HepG2 (cell line): ENCODE measurements around the gene SOX4. TPM values are rescaled to one million over a fixed set of nuclear protein-coding genes. Genes with fewer than 3 reads are reported as not detected.

Source experiments
- EP300 ChIP-seq, 3 experiments: sonication (generic) in 1 of 3; formaldehyde crosslinking in 1 of 3; IDR thresholded peaks; 2 replicates each; pipeline versions ENCODE4 v1.5.1 to v1.6.1; 2011 to 2020; ENCODE audit warnings: low read depth in 2 of 3, low read length in 2 of 3, borderline replicate concordance in 1 of 3, improper control_type of control experiment in 1 of 3, mild to moderate bottlenecking in 1 of 3, missing genetic modification reagents in 1 of 3, moderate library complexity in 1 of 3
- FOXK2 ChIP-seq: fragments of 450-650 bp; IDR thresholded peaks from 2 replicates; pipeline ENCODE4 v1.6.1; 2016
- JARID2 ChIP-seq: sonication (generic); formaldehyde crosslinking; IDR thresholded peaks from 2 replicates; pipeline ENCODE4 v1.8.1; 2023; ENCODE audit warnings: missing genetic modification reagents, inconsistent platforms; ENCODE audit not compliant: insufficient replicate concordance
- MEIS2 ChIP-seq: sonication (generic); formaldehyde crosslinking; IDR thresholded peaks from 2 replicates; pipeline ENCODE4 v1.9.0; 2021; ENCODE audit warnings: mild to moderate bottlenecking, missing genetic modification reagents
- YEATS2 ChIP-seq: sonication (generic); formaldehyde crosslinking; IDR thresholded peaks from 2 replicates; pipeline ENCODE4 v1.4.0; 2020; ENCODE audit warnings: missing genetic modification reagents, borderline replicate concordance
- ZNF124 ChIP-seq: sonication (generic); formaldehyde crosslinking; IDR thresholded peaks from 2 replicates; pipeline ENCODE4 v1.4.0; 2020; ENCODE audit warnings: missing genetic modification reagents
- ZNF225 ChIP-seq: sonication (generic); formaldehyde crosslinking; IDR thresholded peaks from 2 replicates; pipeline ENCODE4 v1.4.0; 2020; ENCODE audit warnings: mild to moderate bottlenecking, missing genetic modification reagents
- ZNF781 ChIP-seq: sonication (generic); formaldehyde crosslinking; IDR thresholded peaks from 2 replicates; pipeline ENCODE4 v1.5.1; 2020; ENCODE audit warnings: borderline replicate concordance, mild to moderate bottlenecking, missing genetic modification reagents; ENCODE audit errors: not compliant biosample characterization
- ZSCAN9 ChIP-seq: IDR thresholded peaks from 2 replicates; pipeline ENCODE4 v1.6.1; 2016; ENCODE audit warnings: borderline replicate concordance
- polyA plus RNA-seq, 8 experiments: library from polyadenylated mRNA; depleted of rRNA in 3 of 8; stranded (reverse) in 7 of 8; unstranded in 1 of 8; fragments of >200 nt; fragmentation: Illumina TruSeq in 4 of 8; extraction: Trizol in 4 of 8; gene quantifications; 2 replicates each; pipeline versions ENCODE4 v1.2.1 to v1.2.3, GENCODE V29; 2011 to 2016; ENCODE audit warnings: low read depth in 4 of 8, missing spikeins in 1 of 8, mixed read lengths in 1 of 8; ENCODE audit not compliant: insufficient read depth in 1 of 8
- total RNA-seq, 5 experiments: library from RNA; depleted of rRNA; stranded (reverse); fragments of >200 nt; fragmentation: Illumina TruSeq; extraction: Trizol; gene quantifications; 2 replicates each; pipeline ENCODE4 v1.2.3, GENCODE V29; 2016; ENCODE audit warnings: low read depth in 1 of 5
- TF ChIP-seq, protein P1 (sequence below): sonication (generic); formaldehyde crosslinking; IDR thresholded peaks from 2 replicates; pipeline ENCODE4 v1.4.0; 2020; ENCODE audit warnings: missing genetic modification reagents, borderline replicate concordance
- TF ChIP-seq, protein P2 (sequence below): sonication (generic); formaldehyde crosslinking; IDR thresholded peaks from 2 replicates; pipeline ENCODE4 v1.5.0; 2020; ENCODE audit warnings: mild to moderate bottlenecking, missing genetic modification reagents
- TF ChIP-seq, protein P3 (sequence below): sonication (generic); formaldehyde crosslinking; IDR thresholded peaks from 2 replicates; pipeline ENCODE4 v1.8.1; 2022; ENCODE audit warnings: low read depth, mild to moderate bottlenecking, missing genetic modification reagents
- TF ChIP-seq, protein P4 (sequence below): fragments of 450-650 bp; IDR thresholded peaks from 2 replicates; pipeline ENCODE4 v1.6.1; 2016
- TF ChIP-seq, protein P5 (sequence below): sonication (generic); formaldehyde crosslinking; IDR thresholded peaks from 2 replicates; pipeline ENCODE4 v1.4.0; 2020; ENCODE audit warnings: mild to moderate bottlenecking, missing genetic modification reagents, borderline replicate concordance

SOX4 gene
- total and polyA plus RNA-seq, 2 of the 13 experiments (the other 11 are each of a cell fraction or from before 2014, with no cell fraction given): 2.6 to 3.4 TPM

DNA sequence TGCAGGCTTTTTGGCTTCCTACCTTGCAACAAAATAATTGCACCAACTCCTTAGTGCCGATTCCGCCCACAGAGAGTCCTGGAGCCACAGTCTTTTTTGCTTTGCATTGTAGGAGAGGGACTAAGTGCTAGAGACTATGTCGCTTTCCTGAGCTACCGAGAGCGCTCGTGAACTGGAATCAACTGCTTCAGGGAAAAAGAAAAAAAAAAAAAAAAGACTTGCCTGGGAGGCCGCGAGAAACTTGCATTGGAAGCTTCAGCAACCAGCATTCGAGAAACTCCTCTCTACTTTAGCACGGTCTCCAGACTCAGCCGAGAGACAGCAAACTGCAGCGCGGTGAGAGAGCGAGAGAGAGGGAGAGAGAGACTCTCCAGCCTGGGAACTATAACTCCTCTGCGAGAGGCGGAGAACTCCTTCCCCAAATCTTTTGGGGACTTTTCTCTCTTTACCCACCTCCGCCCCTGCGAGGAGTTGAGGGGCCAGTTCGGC is 420 bp downstream of the SOX4 start (continued):
- TF ChIP-seq, protein P1, sequence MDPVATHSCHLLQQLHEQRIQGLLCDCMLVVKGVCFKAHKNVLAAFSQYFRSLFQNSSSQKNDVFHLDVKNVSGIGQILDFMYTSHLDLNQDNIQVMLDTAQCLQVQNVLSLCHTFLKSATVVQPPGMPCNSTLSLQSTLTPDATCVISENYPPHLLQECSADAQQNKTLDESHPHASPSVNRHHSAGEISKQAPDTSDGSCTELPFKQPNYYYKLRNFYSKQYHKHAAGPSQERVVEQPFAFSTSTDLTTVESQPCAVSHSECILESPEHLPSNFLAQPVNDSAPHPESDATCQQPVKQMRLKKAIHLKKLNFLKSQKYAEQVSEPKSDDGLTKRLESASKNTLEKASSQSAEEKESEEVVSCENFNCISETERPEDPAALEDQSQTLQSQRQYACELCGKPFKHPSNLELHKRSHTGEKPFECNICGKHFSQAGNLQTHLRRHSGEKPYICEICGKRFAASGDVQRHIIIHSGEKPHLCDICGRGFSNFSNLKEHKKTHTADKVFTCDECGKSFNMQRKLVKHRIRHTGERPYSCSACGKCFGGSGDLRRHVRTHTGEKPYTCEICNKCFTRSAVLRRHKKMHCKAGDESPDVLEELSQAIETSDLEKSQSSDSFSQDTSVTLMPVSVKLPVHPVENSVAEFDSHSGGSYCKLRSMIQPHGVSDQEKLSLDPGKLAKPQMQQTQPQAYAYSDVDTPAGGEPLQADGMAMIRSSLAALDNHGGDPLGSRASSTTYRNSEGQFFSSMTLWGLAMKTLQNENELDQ (CRISPR knock-in tag): no peak
- TF ChIP-seq, protein P2, sequence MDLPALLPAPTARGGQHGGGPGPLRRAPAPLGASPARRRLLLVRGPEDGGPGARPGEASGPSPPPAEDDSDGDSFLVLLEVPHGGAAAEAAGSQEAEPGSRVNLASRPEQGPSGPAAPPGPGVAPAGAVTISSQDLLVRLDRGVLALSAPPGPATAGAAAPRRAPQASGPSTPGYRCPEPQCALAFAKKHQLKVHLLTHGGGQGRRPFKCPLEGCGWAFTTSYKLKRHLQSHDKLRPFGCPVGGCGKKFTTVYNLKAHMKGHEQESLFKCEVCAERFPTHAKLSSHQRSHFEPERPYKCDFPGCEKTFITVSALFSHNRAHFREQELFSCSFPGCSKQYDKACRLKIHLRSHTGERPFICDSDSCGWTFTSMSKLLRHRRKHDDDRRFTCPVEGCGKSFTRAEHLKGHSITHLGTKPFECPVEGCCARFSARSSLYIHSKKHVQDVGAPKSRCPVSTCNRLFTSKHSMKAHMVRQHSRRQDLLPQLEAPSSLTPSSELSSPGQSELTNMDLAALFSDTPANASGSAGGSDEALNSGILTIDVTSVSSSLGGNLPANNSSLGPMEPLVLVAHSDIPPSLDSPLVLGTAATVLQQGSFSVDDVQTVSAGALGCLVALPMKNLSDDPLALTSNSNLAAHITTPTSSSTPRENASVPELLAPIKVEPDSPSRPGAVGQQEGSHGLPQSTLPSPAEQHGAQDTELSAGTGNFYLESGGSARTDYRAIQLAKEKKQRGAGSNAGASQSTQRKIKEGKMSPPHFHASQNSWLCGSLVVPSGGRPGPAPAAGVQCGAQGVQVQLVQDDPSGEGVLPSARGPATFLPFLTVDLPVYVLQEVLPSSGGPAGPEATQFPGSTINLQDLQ (CRISPR knock-in tag): no peak
- TF ChIP-seq MEIS2: peak; percentile 39; the same call in 1 of the 2 replicates
- no peak for TF ChIP-seq JARID2
- TF ChIP-seq ZNF124 (CRISPR knock-in tag): no peak
- TF ChIP-seq EP300 (IDR thresholded peaks at IDR 0.05; ENCODE audit: low read depth in 2 of 2, low read length in 2 of 2): no peak
- no peak for TF ChIP-seq EP300 (CRISPR knock-in tag; IDR thresholded peaks at IDR 0.05; ENCODE audit: borderline replicate concordance)
- TF ChIP-seq, protein P3, sequence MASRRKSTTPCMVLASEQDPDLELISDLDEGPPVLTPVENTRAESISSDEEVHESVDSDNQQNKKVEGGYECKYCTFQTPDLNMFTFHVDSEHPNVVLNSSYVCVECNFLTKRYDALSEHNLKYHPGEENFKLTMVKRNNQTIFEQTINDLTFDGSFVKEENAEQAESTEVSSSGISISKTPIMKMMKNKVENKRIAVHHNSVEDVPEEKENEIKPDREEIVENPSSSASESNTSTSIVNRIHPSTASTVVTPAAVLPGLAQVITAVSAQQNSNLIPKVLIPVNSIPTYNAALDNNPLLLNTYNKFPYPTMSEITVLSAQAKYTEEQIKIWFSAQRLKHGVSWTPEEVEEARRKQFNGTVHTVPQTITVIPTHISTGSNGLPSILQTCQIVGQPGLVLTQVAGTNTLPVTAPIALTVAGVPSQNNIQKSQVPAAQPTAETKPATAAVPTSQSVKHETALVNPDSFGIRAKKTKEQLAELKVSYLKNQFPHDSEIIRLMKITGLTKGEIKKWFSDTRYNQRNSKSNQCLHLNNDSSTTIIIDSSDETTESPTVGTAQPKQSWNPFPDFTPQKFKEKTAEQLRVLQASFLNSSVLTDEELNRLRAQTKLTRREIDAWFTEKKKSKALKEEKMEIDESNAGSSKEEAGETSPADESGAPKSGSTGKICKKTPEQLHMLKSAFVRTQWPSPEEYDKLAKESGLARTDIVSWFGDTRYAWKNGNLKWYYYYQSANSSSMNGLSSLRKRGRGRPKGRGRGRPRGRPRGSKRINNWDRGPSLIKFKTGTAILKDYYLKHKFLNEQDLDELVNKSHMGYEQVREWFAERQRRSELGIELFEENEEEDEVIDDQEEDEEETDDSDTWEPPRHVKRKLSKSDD (CRISPR knock-in tag): no peak
- TF ChIP-seq ZNF781 (CRISPR knock-in tag): no peak
- TF ChIP-seq, protein P4, sequence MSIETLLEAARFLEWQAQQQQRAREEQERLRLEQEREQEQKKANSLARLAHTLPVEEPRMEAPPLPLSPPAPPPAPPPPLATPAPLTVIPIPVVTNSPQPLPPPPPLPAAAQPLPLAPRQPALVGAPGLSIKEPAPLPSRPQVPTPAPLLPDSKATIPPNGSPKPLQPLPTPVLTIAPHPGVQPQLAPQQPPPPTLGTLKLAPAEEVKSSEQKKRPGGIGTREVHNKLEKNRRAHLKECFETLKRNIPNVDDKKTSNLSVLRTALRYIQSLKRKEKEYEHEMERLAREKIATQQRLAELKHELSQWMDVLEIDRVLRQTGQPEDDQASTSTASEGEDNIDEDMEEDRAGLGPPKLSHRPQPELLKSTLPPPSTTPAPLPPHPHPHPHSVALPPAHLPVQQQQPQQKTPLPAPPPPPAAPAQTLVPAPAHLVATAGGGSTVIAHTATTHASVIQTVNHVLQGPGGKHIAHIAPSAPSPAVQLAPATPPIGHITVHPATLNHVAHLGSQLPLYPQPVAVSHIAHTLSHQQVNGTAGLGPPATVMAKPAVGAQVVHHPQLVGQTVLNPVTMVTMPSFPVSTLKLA: no peak
- no peak for TF ChIP-seq FOXK2
- TF ChIP-seq, protein P5, sequence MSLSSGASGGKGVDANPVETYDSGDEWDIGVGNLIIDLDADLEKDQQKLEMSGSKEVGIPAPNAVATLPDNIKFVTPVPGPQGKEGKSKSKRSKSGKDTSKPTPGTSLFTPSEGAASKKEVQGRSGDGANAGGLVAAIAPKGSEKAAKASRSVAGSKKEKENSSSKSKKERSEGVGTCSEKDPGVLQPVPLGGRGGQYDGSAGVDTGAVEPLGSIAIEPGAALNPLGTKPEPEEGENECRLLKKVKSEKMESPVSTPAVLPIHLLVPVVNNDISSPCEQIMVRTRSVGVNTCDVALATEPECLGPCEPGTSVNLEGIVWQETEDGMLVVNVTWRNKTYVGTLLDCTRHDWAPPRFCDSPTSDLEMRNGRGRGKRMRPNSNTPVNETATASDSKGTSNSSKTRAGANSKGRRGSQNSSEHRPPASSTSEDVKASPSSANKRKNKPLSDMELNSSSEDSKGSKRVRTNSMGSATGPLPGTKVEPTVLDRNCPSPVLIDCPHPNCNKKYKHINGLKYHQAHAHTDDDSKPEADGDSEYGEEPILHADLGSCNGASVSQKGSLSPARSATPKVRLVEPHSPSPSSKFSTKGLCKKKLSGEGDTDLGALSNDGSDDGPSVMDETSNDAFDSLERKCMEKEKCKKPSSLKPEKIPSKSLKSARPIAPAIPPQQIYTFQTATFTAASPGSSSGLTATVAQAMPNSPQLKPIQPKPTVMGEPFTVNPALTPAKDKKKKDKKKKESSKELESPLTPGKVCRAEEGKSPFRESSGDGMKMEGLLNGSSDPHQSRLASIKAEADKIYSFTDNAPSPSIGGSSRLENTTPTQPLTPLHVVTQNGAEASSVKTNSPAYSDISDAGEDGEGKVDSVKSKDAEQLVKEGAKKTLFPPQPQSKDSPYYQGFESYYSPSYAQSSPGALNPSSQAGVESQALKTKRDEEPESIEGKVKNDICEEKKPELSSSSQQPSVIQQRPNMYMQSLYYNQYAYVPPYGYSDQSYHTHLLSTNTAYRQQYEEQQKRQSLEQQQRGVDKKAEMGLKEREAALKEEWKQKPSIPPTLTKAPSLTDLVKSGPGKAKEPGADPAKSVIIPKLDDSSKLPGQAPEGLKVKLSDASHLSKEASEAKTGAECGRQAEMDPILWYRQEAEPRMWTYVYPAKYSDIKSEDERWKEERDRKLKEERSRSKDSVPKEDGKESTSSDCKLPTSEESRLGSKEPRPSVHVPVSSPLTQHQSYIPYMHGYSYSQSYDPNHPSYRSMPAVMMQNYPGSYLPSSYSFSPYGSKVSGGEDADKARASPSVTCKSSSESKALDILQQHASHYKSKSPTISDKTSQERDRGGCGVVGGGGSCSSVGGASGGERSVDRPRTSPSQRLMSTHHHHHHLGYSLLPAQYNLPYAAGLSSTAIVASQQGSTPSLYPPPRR: no peak
- TF ChIP-seq YEATS2: no peak
- no peak for TF ChIP-seq ZNF225 (CRISPR knock-in tag)
- peak; percentile 26; the same call in 1 of the 2 replicates for TF ChIP-seq ZSCAN9 (CRISPR knock-in tag)
